Trophoblast cell (in vitro differentiated cells and primary cell): ENCODE measurements around the gene PKDREJ.
A peak's percentile ranks its signal among the peaks of the same experiment; 100 is the strongest.

ENCODE experiments used
- DNase-seq, 2 donors: peaks; one replicate each; pipeline ENCODE4 v3.0.0-alpha.2; 2016
- H2AFZ ChIP-seq: 2 replicates; pipeline ENCODE4 v1.6.1; 2013; ENCODE audit warnings: low read length, moderate library complexity, mild to moderate bottlenecking; ENCODE audit not compliant: insufficient read depth, poor library complexity
- H2AK5ac ChIP-seq: 2 replicates; pipeline ENCODE4 v1.6.1; 2013; ENCODE audit warnings: mild to moderate bottlenecking, low read length
- H2BK120ac ChIP-seq: 2 replicates; pipeline ENCODE4 v1.6.1; 2013; ENCODE audit warnings: low read length, mild to moderate bottlenecking, moderate library complexity; ENCODE audit not compliant: insufficient read depth, poor library complexity
- H2BK12ac ChIP-seq: 2 replicates; pipeline ENCODE4 v1.6.1; 2013; ENCODE audit warnings: mild to moderate bottlenecking, low read length, moderate library complexity
- H2BK5ac ChIP-seq: 2 replicates; pipeline ENCODE4 v1.6.1; 2013; ENCODE audit warnings: low read length, low read depth, moderate library complexity, mild to moderate bottlenecking; ENCODE audit not compliant: poor library complexity
- H3K14ac ChIP-seq: 2 replicates; pipeline ENCODE4 v1.6.1; 2013; ENCODE audit warnings: mild to moderate bottlenecking, low read length
- H3K18ac ChIP-seq: 2 replicates; pipeline ENCODE4 v1.6.1; 2013; ENCODE audit warnings: mild to moderate bottlenecking, low read length
- H3K23ac ChIP-seq: 2 replicates; pipeline ENCODE4 v1.6.1; 2013; ENCODE audit warnings: low read length
- H3K27ac ChIP-seq: 2 replicates; pipeline ENCODE4 v1.5.1; 2013; ENCODE audit warnings: low read depth, mild to moderate bottlenecking, inconsistent platforms, low read length, moderate library complexity
- H3K27me3 ChIP-seq: 2 replicates; pipeline ENCODE4 v1.6.1; 2013; ENCODE audit warnings: inconsistent platforms, mild to moderate bottlenecking, low read length, moderate library complexity; ENCODE audit not compliant: insufficient read depth
- H3K36me3 ChIP-seq, 2 experiments: 1 replicate in 1 of 2; 2 replicates in 1 of 2; pipeline ENCODE4 v1.6.1; 2013; ENCODE audit warnings: low read length in 2 of 2, mild to moderate bottlenecking in 2 of 2, moderate library complexity in 1 of 2; ENCODE audit not compliant: insufficient read depth in 2 of 2, control insufficient read depth in 1 of 2
- H3K4ac ChIP-seq: 2 replicates; pipeline ENCODE4 v1.6.1; 2013; ENCODE audit warnings: low read depth, mild to moderate bottlenecking, low read length, moderate library complexity
- H3K4me1 ChIP-seq, 2 experiments: 1 replicate in 1 of 2; 2 replicates in 1 of 2; pipeline ENCODE4 v1.6.1; 2013; ENCODE audit warnings: low read length in 2 of 2, mild to moderate bottlenecking in 2 of 2, moderate library complexity in 1 of 2; ENCODE audit not compliant: insufficient read depth in 2 of 2, control insufficient read depth in 1 of 2
- H3K4me2 ChIP-seq: 2 replicates; pipeline ENCODE4 v1.6.1; 2013; ENCODE audit warnings: inconsistent platforms, mild to moderate bottlenecking, low read length, moderate library complexity
- H3K4me3 ChIP-seq: 2 replicates; pipeline ENCODE4 v1.5.1; 2013; ENCODE audit warnings: mild to moderate bottlenecking, low read depth, low read length, inconsistent platforms
- H3K79me1 ChIP-seq: one replicate; pipeline ENCODE4 v1.6.1; 2013; ENCODE audit warnings: low read length
- H3K79me2 ChIP-seq: 2 replicates; pipeline ENCODE4 v1.6.1; 2013; ENCODE audit warnings: low read length, mild to moderate bottlenecking; ENCODE audit not compliant: control insufficient read depth, insufficient read depth, poor library complexity
- H3K9ac ChIP-seq: 2 replicates; pipeline ENCODE4 v1.6.1; 2013; ENCODE audit warnings: mild to moderate bottlenecking, low read length
- H3K9me3 ChIP-seq: 2 replicates; pipeline ENCODE4 v1.6.1; 2013; ENCODE audit warnings: low read depth, mild to moderate bottlenecking, control low read depth, inconsistent platforms, low read length; ENCODE audit not compliant: insufficient read depth
- H4K12ac ChIP-seq: 2 replicates; pipeline ENCODE4 v1.6.1; 2013; ENCODE audit warnings: low read depth, mild to moderate bottlenecking, low read length, moderate library complexity
- H4K8ac ChIP-seq: 2 replicates; pipeline ENCODE4 v1.6.1; 2013; ENCODE audit warnings: low read depth, mild to moderate bottlenecking, low read length, moderate library complexity
- H4K91ac ChIP-seq: one replicate; pipeline ENCODE4 v1.6.1; 2013; ENCODE audit warnings: low read depth, mild to moderate bottlenecking, low read length, moderate library complexity
- WGBS: extraction: QIAGEN DNeasy Blood & Tissue Kit; methylation state at CpG from one replicate; pipeline ENCODE4 v1.1.7; 2013; ENCODE audit warnings: missing lambda C conversion rate; ENCODE audit not compliant: insufficient read length, insufficient coverage; ENCODE audit errors: extremely low coverage; 5-methylcytosine and 5-hydroxymethylcytosine counted together

PKDREJ gene

DNA sequence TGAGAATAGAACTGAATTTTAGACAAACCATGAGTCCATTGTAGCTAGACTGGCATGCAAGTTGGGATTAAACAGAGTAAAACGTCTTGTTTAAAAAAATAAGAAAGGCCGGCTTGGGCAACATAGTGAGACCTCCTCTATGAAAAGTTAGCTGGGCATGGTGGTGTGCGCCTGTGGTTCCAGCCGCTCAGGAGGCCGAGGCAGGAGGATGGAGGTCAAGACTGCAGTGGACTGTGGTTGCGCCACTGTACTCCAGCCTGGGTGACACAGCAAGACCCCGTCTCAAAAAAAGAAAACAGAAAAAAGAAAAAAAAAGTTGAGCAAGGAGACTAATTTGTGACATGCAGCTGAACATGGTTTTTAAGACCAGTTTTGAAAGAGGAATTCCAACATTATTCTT lies 36.6 kb downstream of the PKDREJ start:
- H3K14ac ChIP-seq = no peak overlapping the region
- H4K91ac ChIP-seq = no peak overlapping the region
- WGBS = no CpG with 5 or more reads among the region's 7 CpGs
- DNase-seq = no peak
- H2BK5ac ChIP-seq = no peak overlapping the region
- no peak overlapping the region for H3K18ac ChIP-seq
- H3K9ac ChIP-seq = no peak overlapping the region
- no peak overlapping the region for H3K27ac ChIP-seq
- peaks cover 5% of the 10 kb centered on the region for H3K9me3 ChIP-seq
- H3K79me1 ChIP-seq = no peaks in the 10 kb centered on the region
- H2BK120ac ChIP-seq = no peak overlapping the region
- H2AFZ ChIP-seq = no peak overlapping the region
- H3K36me3 ChIP-seq = no peaks in the 10 kb centered on the region
- no peaks in the 10 kb centered on the region for H3K79me2 ChIP-seq
- no peak overlapping the region for H4K12ac ChIP-seq
- no peak overlapping the region for H2AK5ac ChIP-seq
- no peak overlapping the region for H3K4me2 ChIP-seq
- no peak overlapping the region for H2BK12ac ChIP-seq
- H3K4ac ChIP-seq = no peak overlapping the region
- no peak overlapping the region for H4K8ac ChIP-seq
- H3K23ac ChIP-seq = no peak overlapping the region
- H3K27me3 ChIP-seq = no peaks in the 10 kb centered on the region
- H3K4me3 ChIP-seq = no peak overlapping the region
- H3K4me1 ChIP-seq = no peaks in the 10 kb centered on the region

GRCh38 chr22:46225631-46226030 lies 37.5 kb downstream of the PKDREJ start:
- H3K27me3 ChIP-seq = no peaks in the 10 kb centered on the region

DNA sequence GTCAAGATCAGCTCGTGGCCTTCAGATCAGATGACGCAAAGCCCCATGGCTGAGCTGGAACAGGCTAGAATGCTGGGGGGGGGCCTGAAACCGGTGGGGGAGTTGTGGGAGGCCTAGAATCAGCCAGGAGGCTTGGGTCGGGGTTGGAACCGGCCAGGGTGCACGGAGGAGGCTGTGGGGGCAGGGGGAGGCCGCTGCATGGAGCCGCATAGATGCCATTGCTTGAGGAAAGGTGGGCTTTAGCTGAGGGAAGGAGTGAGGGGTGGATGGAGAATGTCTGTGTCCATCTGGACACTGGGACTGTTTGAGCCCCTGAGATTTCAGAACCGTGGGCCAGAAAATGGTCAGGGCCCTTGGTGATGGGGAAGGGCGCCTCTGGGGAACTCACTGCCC lies 38.2 kb downstream of the PKDREJ start:
- no CpG with 5 or more reads among the region's 10 CpGs for WGBS
- no peak overlapping the region for H3K4ac ChIP-seq

More at GRCh38 chr22:46225631-46226030, 37.5 kb downstream of the PKDREJ start:
- WGBS = no CpG with 5 or more reads among the region's 7 CpGs
- H3K79me1 ChIP-seq = no peaks in the 10 kb centered on the region
- no peak overlapping the region for H3K27ac ChIP-seq
- DNase-seq = no peak
- no peak overlapping the region for H2AK5ac ChIP-seq
- H2BK5ac ChIP-seq = no peak overlapping the region
- peak overlapping the region; percentile 42 for H3K4me3 ChIP-seq
- H3K36me3 ChIP-seq = no peaks in the 10 kb centered on the region
- no peak overlapping the region for H4K91ac ChIP-seq
- H3K4me1 ChIP-seq = no peaks in the 10 kb centered on the region
- H2AFZ ChIP-seq = no peak overlapping the region
- H4K12ac ChIP-seq = no peak overlapping the region
- H3K4me2 ChIP-seq = no peak overlapping the region
- no peak overlapping the region for H2BK12ac ChIP-seq
- no peak overlapping the region for H3K4ac ChIP-seq
- H3K23ac ChIP-seq = peak overlapping the region; percentile 64
- no peak overlapping the region for H4K8ac ChIP-seq
- H2BK120ac ChIP-seq = no peak overlapping the region
- no peaks in the 10 kb centered on the region for H3K79me2 ChIP-seq
- H3K9me3 ChIP-seq = peaks cover 5% of the 10 kb centered on the region
- no peak overlapping the region for H3K18ac ChIP-seq
- H3K9ac ChIP-seq = no peak overlapping the region
- no peak overlapping the region for H3K14ac ChIP-seq

GRCh38 chr22:46224044-46224897 lies 38.9 kb downstream of the PKDREJ start:
- Histone ChIP-seq H4K12ac (no peak overlapping the region), H3K4me1 (no peaks in the 10 kb centered on the region), H3K9ac (no peak overlapping the region), H3K9me3 (peaks cover 5% of the 10 kb centered on the region), H2AFZ (no peak overlapping the region), H3K79me1 (no peaks in the 10 kb centered on the region), H3K18ac (no peak overlapping the region), H3K27me3 (no peaks in the 10 kb centered on the region), H3K36me3 (no peaks in the 10 kb centered on the region), H2BK5ac (no peak overlapping the region), H2BK120ac (no peak overlapping the region), H3K14ac (no peak overlapping the region), H4K91ac (no peak overlapping the region), H3K27ac (no peak overlapping the region), H3K23ac (no peak overlapping the region), H3K4ac (no peak overlapping the region), H3K4me3 (no peak overlapping the region), H4K8ac (no peak overlapping the region), H3K4me2 (no peak overlapping the region), H2AK5ac (no peak overlapping the region), H3K79me2 (no peaks in the 10 kb centered on the region), H2BK12ac (no peak overlapping the region)
- WGBS = no CpG with 5 or more reads among the region's 23 CpGs
- peak in 1 of 2 donors; percentile 12 for DNase-seq

More for the DNA sequence above, 38.2 kb downstream of the PKDREJ start:
- Histone ChIP-seq H4K12ac (no peak overlapping the region), H3K4me3 (no peak overlapping the region), H3K36me3 (no peaks in the 10 kb centered on the region), H2BK12ac (no peak overlapping the region), H2AK5ac (no peak overlapping the region), H2BK5ac (no peak overlapping the region), H3K79me1 (no peaks in the 10 kb centered on the region), H3K27me3 (no peaks in the 10 kb centered on the region), H3K18ac (no peak overlapping the region), H3K4me1 (no peaks in the 10 kb centered on the region), H3K23ac (no peak overlapping the region), H3K4me2 (no peak overlapping the region), H4K91ac (no peak overlapping the region), H4K8ac (no peak overlapping the region), H2AFZ (no peak overlapping the region), H3K79me2 (no peaks in the 10 kb centered on the region), H3K27ac (no peak overlapping the region), H3K9ac (no peak overlapping the region), H2BK120ac (no peak overlapping the region), H3K9me3 (peaks cover 5% of the 10 kb centered on the region), H3K14ac (no peak overlapping the region)
- no peak for DNase-seq
